GM21447 (cell line): Measurements from ENCODE around the gene MRPL53.
"Not testable (repeated sequence)": the region's sequence is repeated elsewhere in the genome, so short reads cannot be mapped to it uniquely, and the experiment has no call there.

Experiments
- ATAC-seq: cut with Tn5 transposase; IDR thresholded peaks from one replicate; pipeline ENCODE4 v1.9.1; 2021; ENCODE audit not compliant: unreplicated experiment

MRPL53 gene

DNA sequence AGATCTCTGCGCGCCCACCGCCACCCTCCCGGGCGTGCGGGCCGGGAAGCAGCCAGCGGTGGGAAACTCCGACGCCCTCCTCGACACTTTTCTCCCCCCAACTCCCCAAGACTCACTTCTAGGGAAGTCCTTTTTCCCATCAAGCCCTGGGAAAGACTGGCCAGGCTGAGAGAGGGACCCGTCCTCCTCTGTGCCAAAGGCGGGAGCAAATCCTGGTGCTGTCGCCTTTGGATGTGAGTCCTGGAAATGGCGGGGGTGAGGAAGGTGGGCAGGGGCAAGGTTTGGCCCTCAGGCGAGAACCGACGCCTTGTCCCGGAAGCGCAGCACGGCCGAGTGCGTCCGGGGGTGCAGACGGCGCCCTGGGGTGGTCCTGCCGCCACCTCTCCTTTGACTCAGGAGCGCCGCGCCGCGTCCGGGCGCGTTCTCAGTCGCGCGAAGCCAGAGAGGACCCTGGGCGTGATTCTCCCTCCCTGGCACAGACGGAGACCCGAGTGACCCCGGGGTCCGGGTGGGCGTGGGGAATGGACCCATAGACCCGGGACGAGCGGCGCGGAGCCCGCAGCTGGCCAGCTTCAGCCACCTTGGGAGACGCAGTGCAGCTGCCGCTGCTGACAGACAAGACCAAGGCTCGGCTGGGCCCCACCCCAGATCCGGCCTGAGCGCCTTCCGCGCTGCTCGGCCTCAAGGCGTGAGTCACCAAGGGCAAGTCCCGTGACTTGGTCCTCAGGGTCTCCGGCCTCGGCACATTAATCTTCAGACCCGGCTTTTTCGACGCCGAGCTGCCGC is 30.4 kb upstream of the MRPL53 start:
- ATAC-seq, result peak; percentile 26

- no peak for ATAC-seq
Observed at GRCh38 chr2:74502147-74502719, 29.8 kb upstream of the MRPL53 start.

DNA sequence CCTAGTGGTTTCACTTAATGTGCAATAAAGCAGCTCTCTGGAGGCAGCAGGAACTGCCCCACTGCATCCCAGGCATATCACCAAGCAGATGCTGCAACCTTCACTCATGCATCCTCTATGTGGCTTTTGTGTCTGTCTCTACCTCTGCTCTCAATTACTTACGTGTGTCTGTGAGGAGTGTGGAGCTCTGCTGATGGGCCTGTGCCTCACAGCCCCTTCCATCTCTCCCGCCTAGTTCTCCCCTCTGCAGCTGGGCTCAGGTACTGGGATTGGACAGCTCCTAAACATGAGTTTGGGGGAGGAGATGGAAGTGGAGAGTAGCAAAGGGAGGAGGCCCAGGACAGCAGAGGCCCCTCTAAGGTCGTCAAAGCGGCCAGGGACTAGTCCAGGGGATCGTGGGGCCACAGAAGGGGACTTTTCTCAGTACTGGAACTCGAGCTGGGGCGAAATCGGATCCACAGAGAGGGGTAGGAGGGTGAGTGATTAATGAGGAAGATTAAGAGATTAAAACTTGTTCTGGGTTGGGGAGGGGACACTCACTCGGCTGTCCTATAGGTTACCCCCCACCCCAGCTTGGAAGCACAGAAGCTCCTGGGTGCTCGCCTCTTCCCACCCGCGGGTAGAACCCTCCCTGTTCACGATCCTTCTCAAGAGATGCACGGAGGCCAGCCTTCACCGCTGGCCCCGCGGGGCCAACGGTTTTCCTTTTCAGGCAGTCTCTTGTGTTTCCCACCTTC is 29.0 kb upstream of the MRPL53 start:
- no peak for ATAC-seq

- ATAC-seq, result no peak
Observed at GRCh38 chr2:74500578-74500946, 28.1 kb upstream of the MRPL53 start.

- no peak for ATAC-seq
Observed at GRCh38 chr2:74499940-74500577, 27.6 kb upstream of the MRPL53 start.

GRCh38 chr2:74499267-74499939 is 26.9 kb upstream of the MRPL53 start, which contains the start of gene LBX2:
LBX2 (minus strand) TSS chr2:74499603; CDS start chr2:74499537, 66 bp downstream.
- no peak for ATAC-seq

DNA sequence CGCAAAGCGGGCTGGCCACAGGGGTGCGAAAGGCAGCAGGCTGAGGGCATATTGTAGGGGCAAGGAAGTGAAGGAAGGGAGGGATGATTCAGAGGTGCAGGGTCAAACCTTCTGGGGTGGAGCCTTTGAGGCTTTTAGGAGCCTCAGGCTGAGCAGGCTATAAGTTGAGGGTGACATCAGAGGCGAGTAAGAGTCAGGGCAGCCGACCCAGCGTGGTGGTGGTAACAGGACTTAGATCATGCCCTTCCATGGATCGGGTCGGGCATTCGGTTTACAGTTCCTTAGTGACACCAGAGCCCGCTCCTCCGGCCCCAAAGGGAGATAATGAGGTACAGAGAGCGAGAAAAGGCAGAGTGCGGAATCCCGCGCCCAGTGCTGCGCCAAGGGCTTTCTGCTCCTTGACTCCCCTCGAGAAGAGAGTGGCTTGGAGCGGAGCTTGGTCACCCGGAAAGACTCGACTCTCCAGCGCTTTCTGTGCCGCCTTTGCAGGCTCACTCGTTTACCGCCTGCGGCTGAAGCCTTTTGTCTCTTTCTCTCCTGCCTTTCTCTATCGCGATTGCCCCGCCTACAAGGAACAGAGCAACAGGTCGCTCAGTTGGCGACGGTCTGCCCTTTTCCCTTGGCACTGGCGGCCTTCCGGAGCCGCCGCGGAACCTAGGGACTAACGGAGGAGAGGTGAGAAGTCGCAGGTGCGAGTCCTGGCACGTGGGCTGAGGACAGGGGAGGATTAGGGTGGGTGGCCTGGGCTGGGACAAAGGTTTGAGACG is 26.2 kb upstream of the MRPL53 start:
- ATAC-seq, result no peak

DNA sequence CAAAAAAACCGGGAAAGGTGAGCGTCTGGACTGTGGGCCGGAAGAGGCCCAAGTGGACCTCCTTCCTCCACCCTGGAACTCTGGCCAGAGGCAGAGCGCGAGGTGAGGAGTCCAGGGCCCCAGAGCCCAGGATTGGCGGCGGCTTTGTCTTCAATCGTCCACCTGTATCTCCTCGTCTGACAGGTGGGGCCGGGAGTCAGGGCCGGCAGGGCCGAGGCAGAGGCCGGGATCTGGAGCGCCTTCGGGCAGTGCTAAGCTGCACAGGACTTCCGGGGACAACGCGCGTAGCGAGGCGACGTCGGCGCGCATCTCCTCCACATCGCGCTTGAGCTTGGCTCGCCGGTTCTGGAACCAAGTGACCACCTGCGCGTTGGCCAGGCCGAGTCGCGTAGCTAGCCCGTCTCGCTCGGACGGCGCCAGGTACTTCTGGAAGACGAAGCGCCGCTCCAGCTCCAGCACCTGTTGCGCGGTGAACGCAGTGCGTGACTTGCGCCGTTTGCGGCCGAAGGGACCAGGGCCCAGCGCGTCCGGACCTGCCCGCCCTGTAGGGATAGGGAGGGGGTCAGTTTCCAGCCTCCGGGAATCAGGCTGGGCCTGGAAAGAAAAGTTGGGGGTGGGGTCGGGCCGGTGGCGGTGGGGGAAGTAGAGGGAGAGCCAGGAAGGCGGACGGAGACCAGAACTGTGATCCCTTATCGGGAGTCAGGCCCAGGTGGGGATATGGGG is 25.5 kb upstream of the MRPL53 start:
- ATAC-seq, result no peak

GRCh38 chr2:74496997-74497776 is 24.7 kb upstream of the MRPL53 start:
- ATAC-seq, result no peak

- ATAC-seq, result no peak
Observed at GRCh38 chr2:74495440-74495839, 23.0 kb upstream of the MRPL53 start.

DNA sequence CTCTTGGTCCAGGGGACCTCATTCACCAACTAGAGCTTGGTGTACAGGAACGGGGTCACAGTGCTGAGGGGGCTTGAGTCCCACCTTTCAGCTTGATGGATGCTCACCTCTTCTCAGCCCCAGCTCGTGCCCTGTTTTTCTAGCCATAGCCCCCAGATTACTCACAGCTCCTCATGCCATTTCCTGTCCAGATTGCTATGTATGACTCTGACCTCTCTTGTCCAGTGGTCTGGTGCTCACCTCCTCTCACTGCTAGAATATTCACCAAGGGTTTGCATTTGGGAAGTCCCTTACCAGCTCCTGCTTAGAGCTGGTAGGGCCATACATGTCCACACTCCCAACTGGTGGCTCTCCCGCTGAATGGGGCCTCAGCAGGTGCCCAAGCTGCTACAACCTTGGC is 21.1 kb upstream of the MRPL53 start:
- ATAC-seq, result no peak

DNA sequence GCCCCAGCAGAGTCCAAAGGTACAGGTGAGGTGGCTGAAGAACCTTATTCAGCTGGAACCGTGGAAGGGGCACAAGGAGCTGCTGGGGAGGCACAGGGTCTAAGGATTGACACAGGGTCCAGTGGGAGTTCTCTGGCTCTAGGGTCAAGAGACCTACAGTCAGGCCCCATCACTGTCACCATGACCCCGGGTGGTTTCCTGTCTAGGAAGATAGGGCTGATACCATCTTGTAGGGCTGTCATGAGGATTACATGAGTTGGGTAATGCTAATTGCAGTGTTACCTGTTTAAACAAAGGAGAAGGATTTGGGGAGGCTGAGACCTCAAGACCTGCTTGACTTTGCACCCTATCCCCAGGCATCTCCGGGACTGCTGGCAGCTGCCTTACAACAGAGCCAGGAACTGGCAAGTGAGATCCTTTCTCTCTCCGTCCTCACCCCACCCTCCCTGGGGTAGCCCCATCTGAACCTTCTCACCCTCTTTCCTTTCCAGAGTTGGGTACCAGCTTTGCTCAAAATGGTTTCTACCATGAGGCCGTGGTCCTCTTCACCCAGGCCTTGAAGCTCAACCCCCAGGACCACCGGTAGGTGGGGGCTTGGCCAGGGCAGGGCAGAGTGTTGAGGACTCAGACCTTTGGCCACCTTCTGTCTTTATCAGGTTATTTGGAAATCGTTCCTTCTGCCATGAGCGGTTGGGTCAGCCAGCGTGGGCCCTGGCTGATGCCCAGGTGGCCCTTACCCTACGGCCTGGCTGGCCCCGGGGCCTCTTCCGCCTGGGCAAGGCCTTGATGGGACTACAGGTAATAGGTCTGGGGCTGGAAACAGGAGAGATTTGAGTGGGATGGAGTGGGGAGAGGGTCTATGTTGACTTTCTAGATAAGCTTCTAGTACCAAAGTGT is 19.4 kb upstream of the MRPL53 start:
- ATAC-seq, result no peak

GRCh38 chr2:74489906-74490305 is 17.4 kb upstream of the MRPL53 start:
- no peak for ATAC-seq

- no peak for ATAC-seq
Observed at GRCh38 chr2:74488643-74489481, 16.4 kb upstream of the MRPL53 start.

- no peak for ATAC-seq
Observed at GRCh38 chr2:74486141-74486540, 13.7 kb upstream of the MRPL53 start.

GRCh38 chr2:74483675-74484164 is 11.2 kb upstream of the MRPL53 start:
- not testable (repeated sequence) for ATAC-seq
